ENCODE measurements around the gene GPATCH1. TPM values are rescaled to one million over a fixed set of nuclear protein-coding genes. Genes with fewer than 3 reads are reported as not detected.
"Not testable (repeated sequence)": the region's sequence is repeated elsewhere in the genome, so short reads cannot be mapped to it uniquely, and the experiment has no call there.

The GPATCH1 gene
- total RNA-seq, 1 donor from 2014 or later: 12.9 TPM

- Mint-ChIP-seq H3K36me3 (ENCODE audit: low read depth) (peaks cover 5% of the 10 kb centered on the region), H3K27me3 (ENCODE audit: low read depth) (no peaks in the 10 kb centered on the region), H3K4me3 (no peak overlapping the region), H3K4me1 (no peaks in the 10 kb centered on the region), H3K9me3 (peaks cover 3% of the 10 kb centered on the region), H3K27ac (ENCODE audit: unreplicated experiment) (no peak overlapping the region)
- no peak for TF ChIP-seq CTCF (conservative IDR thresholded peaks at IDR 0.05)
- no peak for DNase-seq (ENCODE audit: low read depth, low spot score)
These were observed 82.5 kb downstream of the GPATCH1 start for GRCh38 chr19:33163481-33163880.

- Mint-ChIP-seq H3K9me3 (peaks cover 11% of the 10 kb centered on the region), H3K27ac (ENCODE audit: unreplicated experiment) (peak overlapping the region; percentile 43), H3K36me3 (ENCODE audit: low read depth) (peaks cover 14% of the 10 kb centered on the region)
- not testable (repeated sequence) for H3K4me3 Mint-ChIP-seq; H3K4me1 Mint-ChIP-seq; H3K27me3 Mint-ChIP-seq (ENCODE audit: low read depth); DNase-seq (ENCODE audit: low read depth, low spot score)
These were observed 85.1 kb downstream of the GPATCH1 start for GRCh38 chr19:33166037-33166436.

- no peak for DNase-seq (ENCODE audit: low read depth, low spot score)
- Mint-ChIP-seq H3K4me1 (peaks cover 11% of the 10 kb centered on the region), H3K27ac (ENCODE audit: unreplicated experiment) (no peak overlapping the region), H3K4me3 (no peak overlapping the region), H3K27me3 (ENCODE audit: low read depth) (no peaks in the 10 kb centered on the region), H3K36me3 (ENCODE audit: low read depth) (peaks cover 16% of the 10 kb centered on the region), H3K9me3 (peaks cover 11% of the 10 kb centered on the region)
- no peak for TF ChIP-seq CTCF (conservative IDR thresholded peaks at IDR 0.05)
These were observed 86.5 kb downstream of the GPATCH1 start for GRCh38 chr19:33167438-33167837.

DNA sequence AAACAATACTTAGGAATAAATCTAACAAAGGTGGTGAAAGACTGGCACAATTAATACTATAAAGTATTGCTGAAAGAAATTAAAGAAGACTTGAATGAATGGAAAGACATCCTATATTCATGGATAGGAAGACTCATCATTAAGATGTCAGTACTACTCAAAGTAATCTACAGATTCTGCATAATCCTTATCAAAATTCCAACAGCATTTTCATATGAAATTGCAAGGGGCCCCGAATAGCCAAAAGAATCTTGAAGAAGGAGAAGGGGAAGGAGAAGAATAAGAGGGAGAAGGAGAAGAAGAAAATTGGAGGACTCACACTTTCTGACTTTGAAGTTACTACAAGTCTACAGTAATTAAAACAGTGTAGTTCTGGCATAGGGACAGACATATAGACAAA, 87.5 kb downstream of the GPATCH1 start:
- H3K9me3 Mint-ChIP-seq: peaks cover 11% of the 10 kb centered on the region
- no peak for DNase-seq (ENCODE audit: low read depth, low spot score)
- TF ChIP-seq CTCF (conservative IDR thresholded peaks at IDR 0.05): no peak
- peaks cover 14% of the 10 kb centered on the region for H3K4me1 Mint-ChIP-seq
- no peak overlapping the region for H3K4me3 Mint-ChIP-seq
- no peaks in the 10 kb centered on the region for H3K27me3 Mint-ChIP-seq (ENCODE audit: low read depth)
- H3K36me3 Mint-ChIP-seq (ENCODE audit: low read depth): peaks cover 16% of the 10 kb centered on the region
- H3K27ac Mint-ChIP-seq (ENCODE audit: unreplicated experiment): no peak overlapping the region

DNA sequence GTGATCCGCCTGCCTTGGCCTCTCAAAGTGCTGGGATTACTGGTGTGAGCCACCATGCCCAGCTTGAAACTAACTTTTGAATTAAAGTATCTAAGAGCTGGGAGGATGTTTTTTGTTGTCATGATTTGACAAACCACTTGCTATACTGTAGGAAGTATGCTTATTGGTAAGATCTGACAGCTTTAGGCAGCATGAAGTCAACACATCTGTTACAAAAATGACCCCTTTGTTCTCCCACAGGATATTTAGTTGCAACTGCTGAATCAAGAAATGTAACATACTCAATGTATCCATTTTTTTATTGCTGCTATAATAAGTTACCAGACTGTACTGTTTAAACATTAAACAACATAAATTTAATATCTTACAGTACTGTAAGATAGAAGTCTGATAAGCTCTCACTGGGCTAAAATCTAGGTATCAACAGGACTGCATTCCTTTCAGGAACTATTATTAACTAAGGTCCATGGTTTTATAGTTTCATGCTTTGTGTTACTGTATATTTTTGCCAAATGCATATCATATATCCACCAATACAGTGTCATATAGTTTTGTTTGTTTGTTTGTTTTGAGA, 90.3 kb downstream of the GPATCH1 start:
- no peak overlapping the region for H3K4me3 Mint-ChIP-seq
- H3K36me3 Mint-ChIP-seq (ENCODE audit: low read depth): peaks cover 16% of the 10 kb centered on the region
- TF ChIP-seq CTCF (conservative IDR thresholded peaks at IDR 0.05): no peak
- peaks cover 11% of the 10 kb centered on the region for H3K9me3 Mint-ChIP-seq
- H3K4me1 Mint-ChIP-seq: peaks cover 26% of the 10 kb centered on the region
- H3K27me3 Mint-ChIP-seq (ENCODE audit: low read depth): peaks cover 3% of the 10 kb centered on the region
- no peak overlapping the region for H3K27ac Mint-ChIP-seq (ENCODE audit: unreplicated experiment)
- no peak for DNase-seq (ENCODE audit: low read depth, low spot score)

DNA sequence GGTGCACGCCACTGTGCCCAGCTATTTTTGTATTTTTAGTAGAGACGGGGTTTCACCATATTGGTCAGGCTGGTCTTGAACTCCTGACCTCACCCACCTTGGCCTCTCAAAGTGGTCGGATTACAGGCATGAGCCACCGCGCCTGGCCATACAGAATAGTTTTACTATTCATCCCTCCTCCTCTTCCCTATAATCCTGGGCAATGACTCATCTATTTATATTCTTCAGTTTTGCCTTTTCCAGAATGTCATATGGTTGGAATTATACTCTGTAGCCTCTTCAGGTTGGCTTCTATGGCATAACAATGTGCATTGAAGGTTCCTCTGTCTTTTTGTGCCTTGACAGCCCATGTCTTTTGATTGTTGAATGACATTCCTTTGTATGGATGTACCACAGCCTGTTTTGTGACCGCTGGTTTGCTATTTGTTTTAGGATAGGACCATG, 91.0 kb downstream of the GPATCH1 start:
- DNase-seq (ENCODE audit: low read depth, low spot score): no peak
- Mint-ChIP-seq H3K27me3 (ENCODE audit: low read depth) (peaks cover 6% of the 10 kb centered on the region), H3K4me1 (peaks cover 30% of the 10 kb centered on the region), H3K27ac (ENCODE audit: unreplicated experiment) (no peak overlapping the region), H3K4me3 (no peak overlapping the region), H3K9me3 (peaks cover 14% of the 10 kb centered on the region), H3K36me3 (ENCODE audit: low read depth) (peaks cover 19% of the 10 kb centered on the region)
- no peak for TF ChIP-seq CTCF (conservative IDR thresholded peaks at IDR 0.05)
